Activated effector memory CD4-positive, alpha-beta T cell treated with anti-CD3 and anti-CD28 coated beads, Interleukin-2, amount 50 U/mL, for 16 hours (primary cell): ENCODE data around the gene YPEL1.
"Not testable (repeated sequence)": the region's sequence is repeated elsewhere in the genome, so short reads cannot be mapped to it uniquely, and the experiment has no call there.

Experiments
- DNase-seq: peaks from one replicate; pipeline ENCODE4 v3.0.0-alpha.2; 2020

The YPEL1 gene

DNA sequence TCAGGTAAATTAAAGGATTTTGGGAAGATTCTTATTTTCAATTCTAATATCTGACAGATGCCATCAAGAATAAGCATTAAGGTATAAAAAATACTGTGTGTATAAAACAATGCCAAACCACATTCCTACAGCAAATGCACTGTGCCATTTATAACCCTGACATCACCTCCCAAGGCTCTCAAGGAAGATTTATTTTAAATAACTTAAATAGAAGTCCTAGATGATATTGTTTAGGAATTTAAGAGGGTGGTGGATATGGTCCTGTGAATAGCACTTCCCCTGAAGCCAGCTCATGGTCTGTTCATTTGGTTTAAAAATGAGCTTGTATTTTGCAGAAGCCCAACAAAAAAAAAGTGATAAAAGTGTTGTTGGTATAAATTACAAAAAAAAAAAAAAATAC, 37.7 kb downstream of the YPEL1 start:
- DNase-seq = no peak

DNA sequence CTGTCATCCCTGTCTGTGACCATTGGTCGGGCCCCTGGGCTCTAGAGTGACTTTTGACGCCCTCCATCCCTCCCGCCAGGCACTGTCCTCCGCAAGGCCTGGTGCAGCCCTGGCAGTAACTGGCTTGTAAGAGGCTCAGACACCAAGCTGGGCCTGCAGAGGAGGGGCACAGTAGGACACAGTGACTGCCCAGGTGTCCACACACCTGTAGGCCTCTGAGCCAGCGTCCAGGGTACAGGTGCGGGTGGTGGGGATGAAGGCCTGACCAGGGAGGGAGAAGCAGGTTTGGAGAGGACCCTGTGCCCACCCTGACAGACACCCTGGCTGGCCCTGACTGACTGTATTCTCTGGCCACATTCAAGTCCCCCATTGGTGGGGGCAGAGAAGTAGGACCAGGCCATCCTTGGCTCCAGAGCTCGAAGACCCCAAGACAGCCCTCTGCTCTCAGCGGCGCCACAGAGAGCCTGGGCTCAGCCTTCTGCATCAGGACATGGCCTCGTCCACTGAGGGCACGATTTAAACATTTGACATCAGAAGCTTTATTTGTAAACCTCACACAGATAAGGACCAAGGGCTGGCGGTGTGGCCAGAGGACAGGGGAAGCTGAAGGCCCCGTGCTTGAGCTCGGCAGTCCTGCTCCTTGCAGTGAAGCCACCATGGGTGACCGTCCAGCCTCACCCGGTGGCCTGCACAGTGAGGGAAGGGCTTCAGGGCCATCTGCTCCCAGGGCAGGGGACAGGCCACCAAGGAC, 38.4 kb downstream of the YPEL1 start:
- no peak for DNase-seq

DNA sequence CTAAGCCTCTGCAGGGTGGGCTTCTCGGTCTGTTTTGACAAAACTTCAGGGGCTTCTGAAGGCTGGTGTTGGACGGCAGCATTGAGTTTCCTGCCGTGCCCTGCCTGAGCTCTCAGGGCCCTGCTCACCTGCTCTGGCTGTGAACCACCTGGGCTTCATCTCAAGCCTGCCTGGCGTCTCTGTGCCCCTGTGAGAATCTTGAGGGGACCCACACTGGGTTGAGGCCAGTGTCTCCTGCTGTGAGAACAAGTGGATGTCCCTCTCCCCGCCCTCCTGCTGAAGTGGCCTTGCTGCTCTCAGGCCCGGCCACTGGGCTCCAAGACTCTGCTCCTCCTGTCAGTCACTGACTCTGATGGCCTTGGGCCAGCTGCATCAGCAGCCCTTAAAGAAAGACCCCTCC, 39.5 kb downstream of the YPEL1 start:
- no peak for DNase-seq

GRCh38 chr22:21695430-21696085, 40.0 kb downstream of the YPEL1 start:
- no peak for DNase-seq

DNA sequence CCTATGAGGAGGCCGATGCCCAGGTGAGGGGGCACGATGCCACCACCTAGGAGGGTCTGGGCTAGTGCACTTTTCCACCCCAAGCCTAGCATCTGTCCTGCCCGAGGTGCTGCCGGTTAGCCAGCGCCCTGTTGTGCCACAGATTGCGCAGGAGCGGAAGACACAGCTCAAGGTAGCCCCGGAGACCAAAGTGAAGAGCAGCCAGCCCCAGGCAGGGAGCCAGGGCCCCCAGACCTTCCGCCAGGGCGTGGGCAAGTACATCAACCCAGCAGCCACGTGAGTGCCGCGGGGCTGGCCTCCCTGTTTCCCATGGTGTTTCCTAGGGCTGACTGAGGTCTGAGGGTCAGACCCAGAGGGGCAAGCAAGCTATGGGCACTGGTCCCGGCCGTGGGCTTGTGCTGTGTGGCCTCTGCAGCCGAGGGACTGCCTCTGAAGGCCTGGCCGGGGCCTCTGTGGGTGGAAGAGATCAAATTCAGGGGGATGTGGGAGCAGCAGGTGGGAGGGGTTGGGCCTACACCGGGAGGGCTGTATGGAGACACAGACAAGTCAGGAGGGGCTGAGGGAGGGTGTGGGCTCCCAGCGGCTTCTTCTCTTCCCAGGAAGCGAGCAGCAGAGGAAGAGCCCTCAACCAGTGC, 40.7 kb downstream of the YPEL1 start:
- DNase-seq = no peak

DNA sequence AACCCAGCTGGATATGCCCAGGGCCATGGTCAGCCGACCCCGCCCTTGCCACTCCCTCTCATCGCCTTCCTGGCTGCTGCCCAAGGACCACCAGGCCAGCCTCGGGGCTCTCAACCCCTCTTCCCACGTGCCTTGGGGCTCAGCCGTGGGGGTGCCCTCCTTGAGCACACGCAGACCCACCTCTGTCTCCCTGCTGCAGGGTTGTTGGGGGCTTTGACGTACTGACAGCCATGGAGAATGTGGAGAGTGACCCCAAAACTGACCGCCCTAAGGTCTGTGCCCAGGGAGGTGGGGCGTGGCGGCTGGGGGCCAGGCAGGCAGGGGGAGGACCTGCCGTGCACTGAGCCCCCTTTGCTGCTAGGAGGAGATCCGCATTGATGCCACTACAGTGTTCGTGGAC, 41.2 kb downstream of the YPEL1 start:
- no peak for DNase-seq

DNA sequence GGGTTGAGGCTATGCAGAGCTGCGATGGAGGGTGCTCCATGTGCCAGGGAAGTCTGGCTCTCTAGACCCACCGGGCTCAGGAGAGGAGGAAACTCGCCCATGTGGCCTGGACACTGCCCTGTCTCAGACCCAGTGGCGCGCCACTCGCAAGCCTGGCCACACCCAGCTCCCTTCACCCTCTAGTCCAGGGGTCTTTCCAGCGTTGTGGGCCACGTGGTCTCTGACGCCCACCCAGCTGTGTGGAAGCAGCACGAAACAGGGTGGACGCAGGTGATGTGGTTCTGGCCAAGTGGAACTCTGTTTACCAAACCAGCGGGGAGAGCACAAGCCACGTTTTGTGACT, 41.6 kb downstream of the YPEL1 start:
- no peak for DNase-seq

- DNase-seq = no peak
These were observed 42.1 kb downstream of the YPEL1 start for GRCh38 chr22:21693333-21693998.

- DNase-seq = not testable (repeated sequence)
These were observed 42.7 kb downstream of the YPEL1 start for GRCh38 chr22:21692856-21693255.

GRCh38 chr22:21691816-21692215, 43.8 kb downstream of the YPEL1 start:
- DNase-seq = no peak

- DNase-seq = no peak
These were observed 45.2 kb downstream of the YPEL1 start for GRCh38 chr22:21690401-21690801.

DNA sequence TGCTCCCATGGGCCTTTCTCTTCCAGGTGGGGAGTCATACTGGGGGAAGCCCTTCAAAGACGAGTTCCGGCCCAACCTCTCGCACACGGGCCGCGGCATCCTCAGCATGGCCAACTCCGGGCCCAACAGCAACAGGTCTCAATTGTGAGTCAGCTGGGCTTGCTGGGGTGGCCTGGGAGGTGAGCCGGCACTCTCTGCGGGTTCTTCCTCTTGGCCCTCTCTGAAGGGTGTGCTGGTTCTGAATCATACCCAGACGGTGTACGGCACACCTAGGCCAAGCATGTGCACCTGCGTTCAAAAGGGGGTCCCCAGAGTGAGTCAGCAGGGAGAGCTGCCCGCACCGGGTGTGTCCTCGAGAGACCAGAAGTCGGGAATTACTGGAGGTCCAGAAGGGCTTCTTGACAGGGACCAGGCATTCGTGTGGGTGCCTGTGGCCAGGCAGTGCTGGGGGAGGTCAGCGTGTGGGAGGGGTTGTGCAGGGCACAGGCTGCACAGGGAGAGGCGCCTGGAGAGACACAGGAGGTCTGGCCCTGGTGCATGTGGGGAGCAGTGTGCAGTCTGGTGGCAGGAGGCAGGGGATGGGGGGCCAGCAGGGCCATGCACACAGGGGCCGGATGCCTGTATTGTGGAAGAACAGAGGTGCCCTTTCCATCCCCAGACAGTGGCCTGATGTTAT, 46.8 kb downstream of the YPEL1 start:
- DNase-seq = no peak

DNA sequence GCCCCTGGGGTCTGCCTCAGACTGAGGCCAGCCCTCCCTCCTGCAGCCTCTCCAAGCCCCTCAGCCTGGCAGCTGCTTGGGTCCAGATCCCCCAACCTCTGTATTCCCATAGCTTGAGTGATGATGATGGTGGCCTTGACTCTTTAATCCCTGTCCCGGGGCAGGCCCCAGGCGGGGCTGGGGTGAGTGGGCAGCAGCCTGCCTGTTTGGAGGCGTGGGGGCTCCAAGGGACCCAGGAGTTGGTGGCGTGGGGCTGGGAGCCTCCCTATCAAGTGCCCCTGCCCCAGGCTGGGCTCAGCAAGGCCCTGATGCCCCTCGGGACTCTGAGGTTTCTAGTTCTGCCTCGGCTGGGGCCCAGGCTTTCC, 47.3 kb downstream of the YPEL1 start:
- no peak for DNase-seq

DNA sequence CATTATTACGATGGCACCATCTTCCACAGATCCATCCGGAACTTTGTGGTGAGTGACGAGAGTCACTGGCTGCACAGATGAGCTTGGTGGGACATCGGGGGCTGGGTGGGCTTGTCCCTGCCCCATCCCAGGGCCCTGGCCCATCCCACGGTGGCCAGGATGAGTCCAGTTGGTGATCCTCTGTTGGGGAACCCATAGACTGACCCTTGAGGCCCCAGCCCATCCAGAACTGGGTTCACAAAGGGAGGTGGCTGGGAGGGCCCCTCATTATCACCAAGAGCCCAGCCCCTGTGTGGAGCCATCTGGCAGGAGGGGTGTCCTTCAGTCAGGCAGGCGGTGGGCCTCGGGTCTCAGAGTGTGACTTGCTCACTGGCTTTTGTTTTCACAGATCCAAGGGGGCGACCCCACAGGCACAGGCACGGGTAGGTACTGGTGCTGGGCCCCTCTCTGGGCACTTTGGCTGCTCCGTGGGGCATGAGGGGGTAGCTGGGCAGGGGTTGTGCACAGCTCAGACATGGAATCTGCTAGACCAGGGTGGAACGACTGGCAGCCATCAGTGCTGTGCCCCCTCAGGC, 47.8 kb downstream of the YPEL1 start:
- DNase-seq = no peak

DNA sequence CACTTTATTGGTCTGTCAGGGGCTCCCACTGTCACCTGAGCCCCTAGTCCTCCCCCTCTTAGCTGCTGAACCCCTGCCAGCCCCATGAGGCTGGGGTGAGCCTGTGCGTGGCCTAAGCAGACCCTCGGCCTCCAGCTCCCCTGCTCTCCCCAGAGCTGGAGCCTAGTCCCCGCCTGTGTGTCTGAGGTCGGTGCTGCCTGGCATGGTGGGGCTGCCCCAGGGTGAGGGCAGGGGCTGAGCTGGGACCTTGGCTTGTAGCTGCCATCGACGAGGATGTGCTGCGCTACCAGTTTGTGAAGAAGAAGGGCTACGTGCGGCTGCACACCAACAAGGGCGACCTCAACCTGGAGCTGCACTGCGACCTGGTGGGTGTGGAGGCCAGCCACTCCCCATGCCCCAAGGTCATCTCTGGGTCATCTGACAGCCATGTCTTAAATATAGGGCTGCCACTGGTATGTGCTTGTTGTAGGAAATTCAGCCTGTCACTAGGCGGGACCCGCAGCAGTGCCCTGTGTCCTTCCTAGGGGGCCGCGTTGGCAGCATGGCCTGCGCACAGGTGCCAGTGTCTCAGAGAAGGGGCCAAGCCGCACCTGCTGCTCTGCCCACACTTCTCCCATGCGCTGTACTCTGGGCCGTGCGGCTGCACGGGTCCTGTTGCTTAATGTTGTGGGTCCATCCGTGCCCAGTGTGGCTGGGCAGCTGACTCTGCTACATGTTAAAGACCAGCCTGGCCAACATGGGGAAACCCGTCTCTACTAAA, 48.8 kb downstream of the YPEL1 start:
- DNase-seq = no peak

GRCh38 chr22:21686193-21686608, 49.4 kb downstream of the YPEL1 start:
- no peak for DNase-seq

DNA sequence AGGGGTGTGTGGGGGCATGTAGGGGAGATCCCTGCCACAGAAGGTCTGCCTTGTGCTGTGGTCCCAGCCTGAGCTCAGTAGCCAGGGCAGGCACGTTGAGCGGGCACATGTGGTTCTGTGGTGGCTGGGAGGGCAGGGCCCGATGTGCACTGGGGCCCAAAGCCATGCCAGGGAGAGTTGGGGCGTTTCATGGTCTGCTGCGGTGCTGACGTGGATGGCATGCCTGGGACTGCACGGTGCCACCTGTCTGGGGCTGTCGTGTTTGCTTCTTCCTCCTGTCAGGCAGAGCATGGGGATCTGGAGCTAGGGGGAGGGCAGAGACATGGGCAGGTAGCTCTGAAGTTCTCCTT, 50.5 kb downstream of the YPEL1 start:
- no peak for DNase-seq

- DNase-seq = no peak
These were observed 51.0 kb downstream of the YPEL1 start for GRCh38 chr22:21684492-21685163.

- DNase-seq = no peak
These were observed 52.2 kb downstream of the YPEL1 start for GRCh38 chr22:21683401-21683811.

DNA sequence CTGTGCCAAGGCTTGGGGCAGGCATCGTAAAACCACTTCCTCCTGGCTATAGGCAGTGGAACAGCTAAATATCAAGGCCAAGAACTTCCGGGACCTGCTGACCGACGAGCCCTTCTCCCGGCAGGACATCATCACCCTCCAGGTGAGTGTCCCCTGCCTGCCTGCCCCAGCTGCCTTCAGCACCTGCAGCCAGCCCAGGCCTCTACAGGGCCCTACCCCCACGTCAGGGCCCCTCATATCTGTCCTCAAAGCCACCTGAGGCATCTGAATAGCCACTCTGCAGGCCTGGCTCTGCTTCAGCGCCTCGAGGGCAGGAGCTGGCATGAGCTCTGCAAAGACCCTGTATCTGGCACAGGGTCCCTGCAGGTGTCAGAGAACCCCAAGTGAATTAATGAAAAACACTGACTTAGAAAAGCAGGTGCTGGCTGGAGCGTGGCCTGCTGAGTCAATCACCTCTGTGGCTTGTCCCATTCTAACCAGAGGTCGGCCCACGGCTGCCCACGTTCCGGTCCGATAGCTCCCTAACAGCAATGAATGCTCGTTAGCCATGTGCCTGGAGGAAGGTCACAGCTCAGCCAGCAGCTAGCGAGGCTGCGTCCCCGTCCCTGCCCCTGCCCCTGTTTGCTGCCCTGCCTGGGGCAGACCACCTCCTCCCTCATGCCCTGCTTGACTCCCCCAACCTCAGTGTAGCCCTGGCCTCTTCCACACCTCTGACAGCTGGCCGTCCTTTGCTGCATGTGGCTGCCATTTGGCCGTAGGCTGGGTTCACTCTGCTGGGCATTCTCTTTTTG, 53.0 kb downstream of the YPEL1 start:
- DNase-seq = no peak
